Measurements from ENCODE around the gene TAGLN. TPM values are rescaled to one million over a fixed set of nuclear protein-coding genes. Genes with fewer than 3 reads are reported as not detected.
A peak's percentile ranks its signal among the peaks of the same experiment; 100 is the strongest.

Gene TAGLN
- total RNA-seq, 1 donor from 2014 or later = 465 TPM

GRCh38 chr11:117230999-117231841 is 32.0 kb downstream of the TAGLN start:
- no peak for ATAC-seq
- no peak for TF ChIP-seq CTCF (IDR thresholded peaks at IDR 0.05)
- intact Hi-C loops (cut with DNase I) = no loop called here

GRCh38 chr11:117231842-117232091 is 32.6 kb downstream of the TAGLN start, which contains the start of gene PCSK7:
Gene PCSK7, minus strand, starts transcription at chr11:117232073. Its CDS starts 2,229 bp downstream, at chr11:117229844.
- Histone ChIP-seq H3K27ac (peak within 1 kb of the TSS; percentile 95), H3K4me1 (peaks cover 14% of the 10 kb centered on the region), H3K4me3 (peak within 1 kb of the TSS; percentile 92), H3K27me3 (no peaks in the 10 kb centered on the region), H3K9me3 (no peaks in the 10 kb centered on the region), H3K36me3 (peaks cover 35% of the 10 kb centered on the region)
- peak; percentile 91 for DNase-seq
- intact Hi-C loops (cut with DNase I) = no loop called here
- no peak for TF ChIP-seq CTCF (IDR thresholded peaks at IDR 0.05)
- no peak for ATAC-seq

More at GRCh38 chr11:117230999-117231841, 32.0 kb downstream of the TAGLN start:
- peaks cover 14% of the 10 kb centered on the region for H3K4me1 ChIP-seq
- no peaks in the 10 kb centered on the region for H3K9me3 ChIP-seq
- no peaks in the 10 kb centered on the region for H3K27me3 ChIP-seq
- DNase-seq = no peak
- H3K4me3 ChIP-seq = peak overlapping the region; percentile 92
- H3K36me3 ChIP-seq = peaks cover 38% of the 10 kb centered on the region
- peak overlapping the region; percentile 95 for H3K27ac ChIP-seq

GRCh38 chr11:117232092-117232878 is 33.1 kb downstream of the TAGLN start, which contains the start of gene RNF214:
Gene RNF214, plus strand, starts transcription at chr11:117232671. Its CDS starts 1,602 bp downstream, at chr11:117234273.
- ATAC-seq = peak; percentile 97
- Histone ChIP-seq H3K4me1 (peaks cover 14% of the 10 kb centered on the region), H3K27me3 (no peaks in the 10 kb centered on the region), H3K4me3 (peak within 1 kb of the TSS; percentile 92), H3K27ac (peak within 1 kb of the TSS; percentile 95), H3K9me3 (no peaks in the 10 kb centered on the region), H3K36me3 (peaks cover 30% of the 10 kb centered on the region)
- peak; percentile 82 for TF ChIP-seq CTCF (IDR thresholded peaks at IDR 0.05)
- intact Hi-C loops (cut with DNase I) = no loop called here
- peak; percentile 89 for DNase-seq

GRCh38 chr11:117232911-117233409 is 33.8 kb downstream of the TAGLN start:
- Histone ChIP-seq H3K36me3 (peaks cover 23% of the 10 kb centered on the region), H3K4me3 (peak overlapping the region; percentile 92), H3K4me1 (peaks cover 14% of the 10 kb centered on the region), H3K27me3 (no peaks in the 10 kb centered on the region), H3K27ac (peak overlapping the region; percentile 95), H3K9me3 (no peaks in the 10 kb centered on the region)
- intact Hi-C loops (cut with DNase I) = no loop called here
- no peak for TF ChIP-seq CTCF (IDR thresholded peaks at IDR 0.05)
- ATAC-seq (peak; percentile 12), DNase-seq (peak; percentile 75)

- no peak for TF ChIP-seq CTCF (IDR thresholded peaks at IDR 0.05)
- no peak for DNase-seq
- intact Hi-C loops (cut with DNase I) = no loop called here
- no peaks in the 10 kb centered on the region for H3K27me3 ChIP-seq
- H3K9me3 ChIP-seq = no peaks in the 10 kb centered on the region
- ATAC-seq = no peak
- H3K4me3 ChIP-seq = no peak overlapping the region
- H3K4me1 ChIP-seq = no peaks in the 10 kb centered on the region
- H3K36me3 ChIP-seq = peaks cover 47% of the 10 kb centered on the region
- H3K27ac ChIP-seq = no peak overlapping the region
These were observed 39.1 kb downstream of the TAGLN start for GRCh38 chr11:117238221-117238620.
